Muscle layer of duodenum (tissue), 2 donors: ENCODE results near the gene DLG5.

Experiments
- H3K27ac ChIP-seq: one replicate; pipeline ENCODE4 v1.7.0; 2013; ENCODE audit warnings: mild to moderate bottlenecking, low read length
- H3K27me3 ChIP-seq: one replicate; pipeline ENCODE4 v1.7.0; 2013; ENCODE audit warnings: low read depth, mild to moderate bottlenecking, control low read depth, low read length
- H3K36me3 ChIP-seq, 2 donors: one replicate each; pipeline ENCODE4 v1.7.0; 2013; ENCODE audit warnings: low read length in 2 of 2, control low read depth in 1 of 2, mild to moderate bottlenecking in 1 of 2; ENCODE audit not compliant: insufficient read depth in 2 of 2, control insufficient read depth in 1 of 2
- H3K4me1 ChIP-seq, 2 donors: one replicate each; pipeline ENCODE4 v1.7.0; 2013; ENCODE audit warnings: low read length in 2 of 2, mild to moderate bottlenecking in 2 of 2, control low read depth in 1 of 2, moderate library complexity in 1 of 2; ENCODE audit not compliant: insufficient read depth in 2 of 2, control insufficient read depth in 1 of 2
- H3K4me3 ChIP-seq, 2 donors: one replicate each; pipeline ENCODE4 v1.7.0; 2013; ENCODE audit warnings: low read length in 2 of 2, low read depth in 1 of 2, mild to moderate bottlenecking in 1 of 2
- H3K9me3 ChIP-seq, 2 donors: one replicate each; pipeline ENCODE4 v1.7.0; 2013; ENCODE audit warnings: low read length in 2 of 2, control low read depth in 1 of 2, mild to moderate bottlenecking in 1 of 2; ENCODE audit not compliant: control insufficient read depth in 1 of 2
- donor health status: healthy.

Gene DLG5

DNA sequence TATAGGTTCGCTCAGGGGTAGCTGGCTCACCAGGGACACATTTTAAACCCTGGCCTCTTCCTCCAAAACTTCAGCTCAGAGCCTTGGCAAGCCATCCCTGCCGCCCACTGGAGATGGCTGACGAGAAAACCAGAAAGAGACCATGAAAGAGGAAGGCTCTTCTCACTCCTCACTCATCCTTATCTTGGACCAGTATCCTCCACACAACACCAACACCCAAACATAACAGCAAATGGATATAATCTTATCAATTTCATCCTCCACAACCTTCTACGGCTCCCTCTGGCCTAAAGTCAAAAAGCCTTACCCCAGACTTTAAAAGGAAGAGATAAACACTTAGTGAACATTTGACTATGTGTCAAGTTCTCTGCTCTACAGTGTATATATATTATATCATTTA lies 26.9 kb downstream of the DLG5 start:
- Histone ChIP-seq H3K36me3 (no peaks in the 10 kb centered on the region), H3K27me3 (no peaks in the 10 kb centered on the region), H3K4me1 (peaks cover 28 to 39% of the 10 kb centered on the region in 2 donors), H3K9me3 (no peaks in the 10 kb centered on the region), H3K27ac (no peak overlapping the region), H3K4me3 (no peak overlapping the region)

DNA sequence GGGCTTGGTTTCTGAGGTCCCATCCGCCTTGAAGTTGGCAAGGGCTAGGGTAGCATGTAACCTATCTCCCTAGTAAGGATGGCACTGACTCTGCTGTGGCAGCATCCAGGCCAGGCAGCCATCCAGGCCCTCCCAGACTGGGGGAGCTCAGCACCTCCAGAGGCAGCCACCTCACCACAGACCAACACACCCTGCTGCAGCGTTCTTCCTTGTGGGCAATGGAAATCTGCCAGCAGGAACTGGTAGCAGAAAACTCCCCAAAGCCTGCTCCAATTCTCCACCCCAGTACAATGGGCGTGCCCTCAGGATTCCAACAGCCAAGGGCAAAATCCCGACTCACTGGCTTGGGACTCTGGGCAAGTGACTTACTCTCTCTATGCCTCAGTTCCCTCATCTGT lies 27.5 kb downstream of the DLG5 start:
- Histone ChIP-seq H3K4me3 (no peak overlapping the region), H3K9me3 (no peaks in the 10 kb centered on the region), H3K4me1 (peaks cover 28 to 43% of the 10 kb centered on the region in 2 donors), H3K27me3 (no peaks in the 10 kb centered on the region), H3K27ac (peak overlapping the region; percentile 39), H3K36me3 (no peaks in the 10 kb centered on the region)

DNA sequence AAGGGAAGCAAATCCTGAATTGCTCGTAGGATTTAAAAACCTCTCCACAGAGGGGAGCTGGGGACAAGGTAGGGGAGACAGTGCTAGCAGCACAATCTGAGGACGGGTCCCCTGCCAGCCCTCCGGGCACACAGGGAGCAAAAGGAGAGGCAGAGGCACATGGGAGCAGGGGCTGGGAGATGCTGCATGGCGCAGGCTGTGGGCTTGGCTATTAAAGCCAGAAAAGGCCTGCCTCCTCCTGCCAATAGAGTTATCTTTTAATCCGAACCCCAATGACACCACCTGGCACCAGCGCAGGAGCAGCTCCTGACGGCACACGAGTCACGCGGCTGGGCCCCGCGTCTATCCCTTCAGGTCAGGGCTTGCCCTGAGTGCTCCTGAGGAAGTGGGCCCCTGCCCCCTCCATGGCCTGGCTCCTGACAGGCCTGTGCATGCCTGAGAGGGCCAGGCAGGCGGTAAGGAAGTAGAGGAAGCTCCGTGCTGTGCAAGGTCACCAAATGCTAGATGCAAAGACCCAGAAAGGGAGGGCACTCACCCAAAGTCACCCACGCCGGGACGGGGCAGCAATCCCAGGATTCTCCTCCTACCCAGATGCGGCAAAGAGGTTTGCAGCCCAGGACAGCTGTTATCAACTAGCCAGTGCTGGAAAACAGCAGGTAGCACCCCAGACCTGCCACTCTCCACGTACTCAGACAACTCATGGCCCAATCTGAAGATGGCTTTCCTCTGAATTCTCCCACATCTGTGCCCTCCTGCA lies 28.1 kb downstream of the DLG5 start:
- Histone ChIP-seq H3K27ac (peak overlapping the region; percentile 39), H3K27me3 (no peaks in the 10 kb centered on the region), H3K4me1 (peaks cover 28 to 43% of the 10 kb centered on the region in 2 donors), H3K36me3 (no peaks in the 10 kb centered on the region), H3K4me3 (no peak overlapping the region), H3K9me3 (no peaks in the 10 kb centered on the region)

DNA sequence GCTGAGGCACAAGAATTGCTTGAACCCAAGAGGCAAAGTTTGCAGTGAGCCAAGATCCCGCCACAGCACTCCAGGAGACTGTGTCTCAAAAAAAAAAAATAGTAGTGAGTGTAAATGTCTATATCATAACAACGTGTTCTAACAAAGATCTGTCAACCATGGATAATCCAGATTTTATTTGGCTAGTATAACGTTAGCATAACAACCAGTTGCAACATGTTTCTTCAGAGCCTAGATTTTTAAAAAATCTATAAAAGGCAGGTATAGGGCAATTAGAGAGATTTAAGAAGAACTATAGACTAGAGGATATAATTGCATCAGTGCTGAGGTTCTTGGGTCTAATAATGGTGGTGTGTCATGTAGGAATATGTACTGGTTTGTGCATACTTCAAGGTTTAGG lies 30.5 kb downstream of the DLG5 start:
- Histone ChIP-seq H3K4me3 (no peak overlapping the region), H3K4me1 (peaks cover 25 to 58% of the 10 kb centered on the region in 2 donors), H3K27me3 (no peaks in the 10 kb centered on the region), H3K9me3 (no peaks in the 10 kb centered on the region), H3K36me3 (no peaks in the 10 kb centered on the region), H3K27ac (no peak overlapping the region)

DNA sequence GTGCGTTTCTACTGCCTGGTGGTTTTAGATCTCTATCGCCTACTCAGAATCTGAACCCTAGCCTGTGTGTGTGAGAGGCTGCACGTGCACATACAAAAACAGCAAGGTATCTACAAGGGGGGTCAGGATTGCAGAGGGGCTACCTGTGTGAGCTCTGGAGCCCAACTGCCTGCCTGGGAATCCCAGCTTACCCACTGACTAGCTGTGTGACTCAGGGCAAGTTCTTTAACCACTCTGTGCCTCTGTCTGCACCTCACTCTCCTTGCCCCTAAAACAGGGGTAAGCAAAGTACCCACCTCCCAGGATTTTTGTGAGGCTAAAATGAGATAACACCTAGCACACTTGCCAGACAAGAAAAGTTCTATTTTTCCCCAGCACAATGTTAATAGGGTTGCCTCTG lies 32.5 kb downstream of the DLG5 start:
- H3K27ac ChIP-seq, result no peak overlapping the region

DNA sequence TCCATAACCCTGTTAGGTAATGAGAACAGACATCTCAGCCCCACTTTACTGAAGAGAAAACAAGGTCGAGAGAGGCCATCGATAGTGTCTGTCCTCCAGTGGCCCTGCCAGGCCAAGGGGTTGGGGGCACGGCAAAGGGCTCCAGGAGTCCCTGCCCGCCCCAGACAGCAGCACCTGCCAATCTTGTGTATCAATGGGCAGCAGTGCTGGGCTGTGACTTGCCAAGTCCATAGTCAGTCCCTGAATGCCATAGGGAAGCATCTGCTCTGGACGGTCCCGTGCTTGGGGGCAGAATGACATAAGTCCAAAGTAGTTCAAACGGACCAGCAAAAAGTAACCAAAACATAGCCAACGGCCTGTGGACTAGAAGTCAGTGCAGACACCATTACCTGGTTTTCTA lies 33.2 kb downstream of the DLG5 start:
- no peaks in the 10 kb centered on the region for H3K36me3 ChIP-seq
- no peak overlapping the region for H3K27ac ChIP-seq

More for the DNA sequence above, 32.5 kb downstream of the DLG5 start:
- no peak overlapping the region for H3K4me3 ChIP-seq
- peaks cover 12 to 51% of the 10 kb centered on the region in 2 donors for H3K4me1 ChIP-seq
- H3K27me3 ChIP-seq, result no peaks in the 10 kb centered on the region
- no peaks in the 10 kb centered on the region for H3K9me3 ChIP-seq
- H3K36me3 ChIP-seq, result no peaks in the 10 kb centered on the region

DNA sequence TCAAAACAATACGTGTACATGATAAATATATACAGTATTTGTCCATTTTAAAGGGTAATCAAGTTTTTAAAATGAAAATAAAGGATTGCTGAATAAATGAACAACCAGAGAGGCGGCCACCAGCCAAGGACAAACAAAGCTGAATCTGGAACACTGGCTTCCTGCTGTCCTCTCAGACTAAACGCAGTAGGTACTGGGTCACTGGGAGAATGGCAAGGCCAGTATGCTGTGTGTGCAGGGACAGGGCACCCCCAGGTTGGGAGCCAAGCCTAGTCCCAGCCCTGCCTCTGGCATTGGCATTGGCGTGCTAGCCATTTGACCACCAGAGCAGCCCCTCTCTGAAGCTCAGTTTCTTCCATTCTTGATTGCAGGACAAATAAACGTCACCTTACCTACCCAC lies 33.8 kb downstream of the DLG5 start:
- Histone ChIP-seq H3K27ac (no peak overlapping the region), H3K4me1 (peaks cover 14 to 52% of the 10 kb centered on the region in 2 donors), H3K4me3 (no peak overlapping the region), H3K27me3 (no peaks in the 10 kb centered on the region), H3K9me3 (no peaks in the 10 kb centered on the region), H3K36me3 (no peaks in the 10 kb centered on the region)

More for the DNA sequence above, 33.2 kb downstream of the DLG5 start:
- Histone ChIP-seq H3K4me1 (peaks cover 12 to 50% of the 10 kb centered on the region in 2 donors), H3K27me3 (no peaks in the 10 kb centered on the region), H3K4me3 (no peak overlapping the region), H3K9me3 (no peaks in the 10 kb centered on the region)

DNA sequence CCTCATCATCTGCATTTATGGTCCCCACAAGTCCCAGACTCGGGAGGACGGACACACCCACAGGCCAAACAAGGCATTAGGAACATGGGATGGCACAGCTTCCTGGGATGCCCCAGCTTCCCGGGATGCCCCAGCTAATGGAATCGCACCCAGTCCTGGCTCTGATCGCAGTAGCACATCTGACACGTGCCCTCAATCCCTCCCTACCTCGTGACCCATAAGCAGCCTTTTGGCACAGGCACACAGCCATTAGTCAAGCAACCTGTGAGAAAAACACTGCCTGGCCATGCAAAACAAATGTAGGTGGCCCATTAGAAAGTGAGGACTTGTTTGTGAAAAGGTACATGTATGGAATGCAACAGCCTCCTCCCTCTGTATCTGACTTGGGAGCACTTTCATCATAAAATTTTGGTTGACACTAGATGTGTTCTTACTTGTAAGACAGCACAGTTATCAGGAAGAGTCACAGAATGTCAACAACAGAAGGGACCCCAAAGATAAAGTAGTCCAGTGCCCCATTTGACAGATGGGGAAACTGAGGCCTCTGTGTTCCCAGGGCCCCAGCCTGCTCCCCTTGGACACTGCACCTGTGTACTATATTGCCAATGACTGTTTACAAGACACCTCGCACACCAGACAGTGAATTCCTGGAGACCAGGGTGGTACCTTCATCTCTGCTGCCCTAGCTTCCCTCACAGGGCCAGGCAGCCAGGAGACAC lies 34.4 kb downstream of the DLG5 start:
- Histone ChIP-seq H3K27me3 (no peaks in the 10 kb centered on the region), H3K9me3 (no peaks in the 10 kb centered on the region), H3K36me3 (no peaks in the 10 kb centered on the region), H3K4me1 (peaks cover 16 to 58% of the 10 kb centered on the region in 2 donors), H3K27ac (no peak overlapping the region), H3K4me3 (no peak overlapping the region)

DNA sequence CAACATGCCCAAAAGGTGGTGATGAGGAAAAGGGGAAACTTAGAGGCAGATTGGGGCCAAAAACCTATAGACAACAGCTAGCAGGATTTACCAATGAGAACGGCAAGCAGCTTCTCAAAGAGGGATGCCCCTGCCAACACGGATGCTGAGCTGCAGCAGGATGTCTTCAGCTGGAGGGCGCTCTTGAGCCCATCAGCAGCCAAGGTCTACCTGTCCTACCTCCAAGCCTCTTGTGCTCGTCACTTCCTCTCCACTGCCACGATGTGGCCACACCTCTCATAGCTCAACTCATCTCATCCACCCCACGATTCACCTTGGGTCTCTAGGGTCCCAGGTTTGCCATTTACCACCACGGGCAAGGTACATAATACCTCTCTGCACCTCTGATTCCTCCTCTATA lies 36.5 kb downstream of the DLG5 start:
- H3K27ac ChIP-seq, result no peak overlapping the region
- H3K4me1 ChIP-seq, result peaks cover 14 to 58% of the 10 kb centered on the region in 2 donors
- H3K4me3 ChIP-seq, result no peak overlapping the region

DNA sequence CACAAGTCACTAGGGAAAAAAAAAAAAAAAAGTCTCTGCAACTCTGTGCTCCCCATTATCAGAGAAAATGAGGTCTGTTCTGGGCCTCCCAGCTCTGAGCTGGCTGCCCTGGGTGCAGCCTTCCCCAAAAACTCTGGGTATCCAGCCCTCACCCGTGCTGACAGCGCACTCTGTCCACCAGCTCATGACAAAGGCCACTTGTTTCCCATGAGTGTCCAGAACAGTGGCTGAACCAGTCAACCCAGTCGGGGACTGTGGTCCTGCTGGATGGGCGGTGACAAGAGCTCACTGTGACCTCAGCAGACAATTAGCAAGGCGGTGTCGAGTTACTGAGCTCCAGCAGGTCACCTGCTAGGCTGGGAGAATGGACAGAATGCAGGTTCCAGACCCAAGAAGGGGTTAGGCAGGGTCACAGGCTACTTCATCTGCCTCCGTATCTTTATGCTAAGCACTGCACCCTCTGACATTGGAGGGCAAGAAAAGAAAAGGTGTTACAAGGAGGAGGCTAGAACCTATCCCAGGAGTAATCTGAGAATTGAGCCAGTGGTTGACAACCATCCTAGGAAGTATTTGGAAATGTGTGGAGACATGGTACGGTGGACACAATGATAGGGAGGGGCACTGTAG lies 37.2 kb downstream of the DLG5 start:
- Histone ChIP-seq H3K27ac (peak overlapping the region; percentile 55), H3K9me3 (no peaks in the 10 kb centered on the region), H3K4me1 (peaks cover 12 to 53% of the 10 kb centered on the region in 2 donors), H3K27me3 (no peaks in the 10 kb centered on the region), H3K4me3 (no peak overlapping the region), H3K36me3 (no peaks in the 10 kb centered on the region)

More for the DNA sequence above, 36.5 kb downstream of the DLG5 start:
- Histone ChIP-seq H3K36me3 (no peaks in the 10 kb centered on the region), H3K9me3 (no peaks in the 10 kb centered on the region), H3K27me3 (no peaks in the 10 kb centered on the region)

DNA sequence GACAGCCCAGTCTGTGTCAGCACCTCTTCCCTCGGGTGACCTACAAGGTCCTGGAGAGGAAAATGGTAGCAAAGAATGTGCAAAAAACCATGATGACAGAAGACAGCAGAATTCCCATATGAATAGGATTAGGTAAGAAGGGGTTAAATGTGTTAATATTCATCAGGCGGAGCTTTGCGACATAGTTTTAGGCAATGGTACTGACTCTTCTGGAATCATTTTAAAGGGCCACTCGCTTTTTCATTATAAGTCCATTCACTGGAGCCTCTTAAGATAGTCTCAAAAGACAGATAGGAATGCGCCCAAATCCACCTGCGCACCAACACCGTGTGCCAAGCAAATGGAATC lies 38.2 kb downstream of the DLG5 start:
- no peaks in the 10 kb centered on the region for H3K36me3 ChIP-seq
- H3K4me3 ChIP-seq, result peak overlapping the region; percentile 15 to 17
- no peaks in the 10 kb centered on the region for H3K27me3 ChIP-seq
- H3K27ac ChIP-seq, result peak overlapping the region; percentile 27
- peaks cover 12 to 52% of the 10 kb centered on the region in 2 donors for H3K4me1 ChIP-seq
- no peaks in the 10 kb centered on the region for H3K9me3 ChIP-seq
